NCI-H1930 (cell line): ENCODE measurements around the gene ZKSCAN7.
"Not testable (repeated sequence)": the region's sequence is repeated elsewhere in the genome, so short reads cannot be mapped to it uniquely, and the experiment has no call there.

Source experiments
- DNase-seq, 2 experiments: peaks; one replicate each; lab custom pipeline; 2025; lab: John Stamatoyannopoulos, UW

Gene ZKSCAN7

GRCh38 chr3:44554626-44555592 is at the start of gene ZKSCAN7:
TSS of gene ZKSCAN7 (plus strand) at chr3:44555193. CDS start at chr3:44557048, 1,855 bp downstream.
- peak; percentile 37 to 40 for DNase-seq

- DNase-seq, result no peak
Observed at GRCh38 chr3:44506556-44506955, 48.4 kb upstream of the ZKSCAN7 start.

DNA sequence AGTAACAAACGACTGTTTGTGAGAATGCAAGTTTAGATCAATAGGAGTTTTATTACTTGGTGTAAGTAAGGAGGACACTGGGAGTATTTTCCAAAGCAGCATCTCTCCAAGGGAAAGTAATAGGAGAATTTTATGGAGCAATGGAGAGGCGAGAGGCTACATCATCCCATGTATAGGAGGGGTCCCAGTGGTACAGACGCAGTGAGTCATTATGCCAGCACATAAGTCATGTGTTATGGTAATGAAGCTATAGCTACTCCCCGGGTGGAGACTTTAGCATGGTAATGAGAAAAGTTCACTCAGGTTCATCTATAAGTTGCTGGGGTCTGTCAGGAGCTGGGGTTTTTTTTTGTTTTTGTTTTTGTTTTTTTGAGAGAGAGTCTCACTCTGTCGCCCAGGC is 48.0 kb upstream of the ZKSCAN7 start:
- no peak for DNase-seq

DNA sequence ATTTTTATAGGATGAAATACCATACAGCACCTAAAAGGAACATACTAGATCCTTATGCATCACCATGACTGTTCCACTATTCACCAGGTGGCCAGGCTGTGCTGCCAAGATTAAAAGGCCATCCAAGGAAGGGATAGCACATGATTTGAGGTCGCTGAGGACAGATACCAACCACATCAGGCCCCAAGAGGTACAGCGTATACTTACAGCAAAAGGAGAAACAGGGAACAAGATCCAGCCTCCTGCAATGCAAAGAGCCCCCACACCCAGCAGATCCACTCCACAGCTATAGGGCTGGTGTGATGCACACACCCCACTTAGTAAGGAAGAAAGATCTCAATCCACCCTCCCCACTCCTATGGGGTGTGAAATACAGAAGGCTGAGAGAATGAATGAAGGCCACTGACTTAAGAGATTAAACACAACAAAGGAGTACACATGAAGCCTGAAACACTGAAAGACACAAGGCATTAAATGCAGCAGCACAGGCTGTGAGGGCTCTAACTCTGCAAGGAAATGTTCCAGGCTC is 45.5 kb upstream of the ZKSCAN7 start:
- DNase-seq, result no peak

DNA sequence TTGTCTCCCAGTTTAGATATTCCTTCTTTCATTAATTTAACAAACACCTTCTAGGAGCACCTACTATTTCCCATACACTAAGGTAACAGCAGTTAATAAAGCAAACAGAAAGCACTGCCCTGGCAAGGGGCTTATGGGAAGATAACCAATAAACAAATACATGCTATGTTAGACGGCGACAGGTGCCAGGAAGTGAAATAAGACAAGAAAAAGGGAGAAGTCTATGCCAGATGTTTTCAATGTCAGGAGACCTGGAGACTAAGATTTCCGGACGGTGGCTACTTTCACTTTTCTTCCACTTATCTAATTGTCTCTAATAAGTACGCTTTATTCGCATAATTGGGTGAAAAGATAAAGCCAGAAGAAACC is 45.0 kb upstream of the ZKSCAN7 start:
- DNase-seq, result no peak

- DNase-seq, result no peak
Observed at GRCh38 chr3:44511238-44511566, 43.8 kb upstream of the ZKSCAN7 start.

GRCh38 chr3:44513513-44513912 is 41.5 kb upstream of the ZKSCAN7 start:
- no peak for DNase-seq

DNA sequence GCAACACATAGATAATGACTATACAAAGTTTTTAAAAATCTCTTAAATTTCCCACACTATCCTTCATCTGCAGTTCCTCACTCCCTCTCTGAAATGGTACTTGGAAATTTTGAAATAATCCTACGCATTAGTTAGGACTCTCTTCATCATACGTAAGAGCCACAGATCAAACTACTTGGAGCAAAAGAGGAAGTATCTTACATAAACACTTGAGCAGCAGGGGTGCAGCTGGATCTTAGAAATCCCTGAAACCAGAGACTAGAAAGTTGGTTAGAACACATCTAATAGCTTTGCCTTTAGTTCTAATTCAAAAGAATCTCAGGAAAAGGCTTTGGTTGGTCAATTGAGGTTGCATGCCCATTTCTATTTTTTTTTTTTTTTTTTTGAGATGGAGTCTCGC is 38.8 kb upstream of the ZKSCAN7 start:
- DNase-seq, result no peak

GRCh38 chr3:44518782-44519156 is 36.2 kb upstream of the ZKSCAN7 start:
- DNase-seq, result no peak

DNA sequence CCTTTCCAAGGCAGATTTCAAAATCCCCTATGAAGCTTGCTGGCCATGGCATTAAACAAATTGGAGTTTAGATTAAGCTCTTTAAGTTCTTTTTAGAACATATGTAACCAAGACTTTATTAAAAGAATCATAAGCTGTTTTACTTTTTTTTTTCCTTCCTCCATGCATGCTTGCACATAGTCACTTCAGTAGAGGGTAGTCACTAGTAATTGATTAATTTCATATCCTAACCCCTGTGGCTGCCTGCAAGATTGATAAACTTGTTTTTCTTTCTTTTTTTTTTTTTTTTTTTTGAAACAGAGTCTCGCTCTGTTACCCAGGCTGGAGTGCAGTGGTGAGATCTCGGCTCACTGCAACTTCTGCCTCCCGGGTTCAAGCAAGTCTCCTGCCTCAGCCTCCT is 33.3 kb upstream of the ZKSCAN7 start:
- no peak for DNase-seq

DNA sequence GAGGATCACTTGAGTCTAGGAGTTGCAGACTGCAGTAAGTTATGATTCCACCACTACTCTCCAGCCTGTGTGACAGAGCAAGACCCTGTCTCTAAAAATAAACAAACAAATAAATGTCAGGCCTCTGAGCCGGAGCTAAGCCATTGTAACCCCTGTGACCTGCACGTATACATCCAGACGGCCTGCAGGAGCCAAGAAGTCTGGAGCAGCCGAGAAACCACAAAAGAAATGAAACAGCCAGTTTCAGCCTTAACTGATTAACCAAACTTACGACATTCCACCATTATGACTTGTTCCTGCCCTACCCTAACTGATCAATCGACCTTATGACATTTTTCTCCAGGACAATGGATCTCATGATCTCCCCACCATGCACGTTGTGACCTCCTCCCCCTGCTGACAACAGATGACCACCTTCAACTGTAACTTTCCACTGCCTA is 32.5 kb upstream of the ZKSCAN7 start:
- no peak for DNase-seq

DNA sequence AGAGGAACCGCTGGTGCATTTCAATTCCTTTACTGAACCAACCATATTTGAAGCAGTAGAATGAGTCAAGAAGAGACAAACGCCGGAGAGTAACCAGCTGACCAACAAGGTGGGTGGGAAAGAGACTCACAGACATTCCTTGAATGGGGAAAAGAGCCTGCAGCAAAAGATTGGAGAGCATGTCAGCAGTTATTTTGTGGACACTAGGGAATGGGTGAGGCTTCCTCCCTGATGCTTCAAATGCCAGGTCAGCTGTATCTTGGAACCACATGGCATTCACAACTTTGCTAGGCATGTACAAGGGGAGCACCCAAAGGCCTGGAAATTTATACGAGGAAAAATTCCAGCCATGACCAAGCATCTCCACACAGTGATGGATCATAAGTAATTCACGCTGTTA is 29.9 kb upstream of the ZKSCAN7 start:
- no peak for DNase-seq

- DNase-seq, result no peak
Observed at GRCh38 chr3:44529927-44530326, 25.1 kb upstream of the ZKSCAN7 start.

DNA sequence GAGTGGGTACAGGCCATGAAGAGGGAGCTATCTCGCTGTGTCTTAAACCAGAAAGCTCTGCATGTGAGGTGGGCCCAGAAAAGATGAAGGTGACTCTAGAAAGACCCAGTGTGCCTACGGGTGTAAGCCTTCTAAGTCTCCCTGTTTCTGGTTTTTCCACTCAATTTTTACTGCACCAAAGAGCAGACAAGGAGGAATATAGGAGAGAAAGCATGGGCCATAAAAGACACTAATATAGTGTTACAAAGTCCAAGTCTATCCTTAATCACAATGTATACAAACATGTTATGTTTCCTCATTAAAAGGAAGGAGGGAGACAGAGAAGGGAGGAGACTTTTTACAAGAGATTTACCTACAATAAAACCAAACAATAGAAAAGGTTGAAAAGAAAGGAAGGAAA is 24.1 kb upstream of the ZKSCAN7 start:
- DNase-seq, result no peak

DNA sequence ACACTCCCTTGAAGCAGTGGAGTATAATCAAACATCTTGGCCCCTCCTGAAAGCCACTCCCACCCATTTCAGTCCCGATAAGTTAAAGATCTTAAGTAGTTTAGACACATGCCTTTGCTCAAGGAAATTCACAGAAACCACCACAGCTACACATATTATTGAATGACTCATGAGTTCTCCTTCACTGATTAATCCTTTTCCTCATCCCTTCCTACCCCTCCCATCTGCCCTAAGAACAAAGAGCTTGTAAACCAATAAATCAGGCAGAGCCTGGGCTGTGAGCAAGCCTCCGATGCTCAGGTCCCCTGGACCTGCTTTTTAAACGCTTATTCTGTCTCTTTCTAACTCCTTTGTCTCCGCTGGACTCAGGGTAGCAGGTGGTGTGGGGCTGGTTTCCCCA is 20.3 kb upstream of the ZKSCAN7 start:
- DNase-seq, result not testable (repeated sequence)

DNA sequence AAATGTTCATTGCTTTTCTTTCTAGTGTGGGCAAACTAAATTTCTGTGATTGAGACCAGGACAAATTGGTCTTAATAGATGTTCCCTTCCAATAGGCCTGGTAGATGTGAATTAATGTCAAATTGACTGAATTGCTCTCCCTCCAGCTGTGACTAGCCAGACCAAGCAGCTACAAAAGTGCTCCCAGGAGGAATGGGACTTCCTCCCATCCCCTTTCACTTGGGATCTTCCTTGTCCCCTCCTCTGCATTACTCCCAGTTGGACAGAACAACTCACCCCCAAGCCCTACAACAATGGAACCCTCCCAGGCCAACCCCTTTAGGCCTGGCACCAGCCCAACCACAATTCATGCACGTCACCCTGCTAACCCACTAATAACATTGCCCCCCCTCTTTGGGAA is 19.6 kb upstream of the ZKSCAN7 start:
- DNase-seq, result no peak

DNA sequence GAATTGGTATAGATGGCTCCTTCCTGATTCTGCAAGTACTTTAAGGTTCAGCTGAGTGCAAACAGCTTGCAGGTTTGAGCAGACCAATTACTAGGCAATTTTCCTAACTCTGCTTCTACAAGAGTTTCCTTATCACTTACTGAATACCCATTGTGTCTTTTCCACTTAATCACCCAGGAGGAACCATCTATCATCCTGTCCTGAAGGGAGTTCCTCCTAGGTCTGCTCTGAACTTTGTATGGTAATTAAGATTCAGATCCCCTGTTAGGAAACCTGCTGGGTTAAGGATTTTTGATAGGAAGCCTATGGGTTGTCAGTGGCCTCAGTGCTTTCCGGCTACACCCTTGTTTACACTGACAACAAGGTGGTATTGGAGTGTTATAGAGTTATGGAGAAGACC is 10.2 kb upstream of the ZKSCAN7 start:
- not testable (repeated sequence) for DNase-seq

- DNase-seq, result no peak
Observed at GRCh38 chr3:44555723-44556122, 730 bp downstream of the ZKSCAN7 start.

- no peak for DNase-seq
Observed at GRCh38 chr3:44557074-44557473, 2.1 kb downstream of the ZKSCAN7 start.

DNA sequence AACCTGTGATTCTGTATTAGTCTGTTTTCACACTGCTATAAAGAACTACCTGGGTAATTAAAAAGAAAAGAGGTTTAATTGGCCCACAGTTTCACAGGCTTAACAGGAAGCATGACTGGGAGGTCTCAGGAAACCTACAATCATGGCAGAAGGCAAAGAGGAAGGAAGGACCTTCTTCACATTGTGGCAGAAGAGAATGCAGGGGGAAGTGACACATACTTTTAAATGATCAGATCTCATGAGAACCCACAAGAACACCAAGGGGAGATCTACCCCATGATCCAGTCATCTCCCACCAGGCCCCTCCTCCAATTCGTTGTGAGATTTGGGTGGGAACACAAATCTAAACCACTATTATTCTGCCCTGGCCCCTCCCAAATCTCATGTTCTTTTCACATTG is 6.1 kb downstream of the ZKSCAN7 start:
- DNase-seq, result no peak

GRCh38 chr3:44562147-44562546 is 7.2 kb downstream of the ZKSCAN7 start:
- DNase-seq, result no peak

GRCh38 chr3:44568561-44568960 is 13.6 kb downstream of the ZKSCAN7 start:
- DNase-seq, result no peak

- DNase-seq, result no peak
Observed at GRCh38 chr3:44571024-44571423, 16.0 kb downstream of the ZKSCAN7 start.

DNA sequence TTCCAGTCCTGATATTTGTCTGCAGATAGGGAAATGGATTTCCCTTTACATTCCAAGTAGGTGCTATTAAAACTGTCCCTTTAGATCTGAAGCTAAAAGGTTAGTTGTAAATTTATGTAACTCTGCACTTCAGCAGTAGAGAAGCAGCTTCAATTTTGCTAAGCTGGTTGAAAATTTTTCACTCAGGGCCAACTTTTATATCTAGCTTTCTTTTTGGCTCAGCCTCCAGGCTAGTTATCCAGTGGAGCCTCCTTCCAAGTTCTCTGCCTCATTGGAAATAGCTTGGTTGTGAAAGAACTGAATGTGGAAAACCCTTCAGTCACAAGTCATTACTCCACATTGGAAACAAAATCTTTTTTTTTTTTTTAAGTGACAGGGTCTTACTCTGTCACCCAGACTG is 21.6 kb downstream of the ZKSCAN7 start:
- no peak for DNase-seq
